ENCODE data around the gene EMX1.

The EMX1 gene

DNA sequence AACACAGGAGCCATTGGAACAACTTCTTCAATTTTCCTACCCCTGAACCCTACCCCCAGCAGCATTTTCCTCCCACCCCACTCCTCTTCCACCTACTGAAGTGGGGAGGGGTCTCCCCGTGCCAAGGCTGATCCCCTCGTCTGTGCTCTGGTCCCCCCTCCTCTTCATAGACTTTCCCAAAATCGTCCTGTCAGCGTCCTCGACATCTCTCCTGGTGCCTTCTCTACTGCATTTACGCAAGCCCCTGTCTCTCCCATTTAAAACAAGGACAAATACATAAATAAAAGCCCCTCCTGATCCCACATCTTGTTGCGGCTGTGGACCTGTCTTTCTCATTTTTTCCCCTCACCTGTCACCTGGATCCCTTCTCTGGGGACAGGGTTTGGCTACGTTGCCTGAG, 42.2 kb downstream of the EMX1 start:
- H3K4me1 ChIP-seq (ENCODE audit: insufficient read depth, low read length, poor library complexity, severe bottlenecking), result peaks cover 40% of the 10 kb centered on the region
- peaks cover 22% of the 10 kb centered on the region for H4K20me1 ChIP-seq (ENCODE audit: insufficient read depth, low read length, poor library complexity, severe bottlenecking)
- H3K4me2 ChIP-seq (ENCODE audit: low read depth, low read length, poor library complexity, severe bottlenecking), result peak overlapping the region; percentile 93
- H3K4me3 ChIP-seq (ENCODE audit: low read length, poor library complexity, severe bottlenecking), result no peak overlapping the region
- TF ChIP-seq, protein P1, sequence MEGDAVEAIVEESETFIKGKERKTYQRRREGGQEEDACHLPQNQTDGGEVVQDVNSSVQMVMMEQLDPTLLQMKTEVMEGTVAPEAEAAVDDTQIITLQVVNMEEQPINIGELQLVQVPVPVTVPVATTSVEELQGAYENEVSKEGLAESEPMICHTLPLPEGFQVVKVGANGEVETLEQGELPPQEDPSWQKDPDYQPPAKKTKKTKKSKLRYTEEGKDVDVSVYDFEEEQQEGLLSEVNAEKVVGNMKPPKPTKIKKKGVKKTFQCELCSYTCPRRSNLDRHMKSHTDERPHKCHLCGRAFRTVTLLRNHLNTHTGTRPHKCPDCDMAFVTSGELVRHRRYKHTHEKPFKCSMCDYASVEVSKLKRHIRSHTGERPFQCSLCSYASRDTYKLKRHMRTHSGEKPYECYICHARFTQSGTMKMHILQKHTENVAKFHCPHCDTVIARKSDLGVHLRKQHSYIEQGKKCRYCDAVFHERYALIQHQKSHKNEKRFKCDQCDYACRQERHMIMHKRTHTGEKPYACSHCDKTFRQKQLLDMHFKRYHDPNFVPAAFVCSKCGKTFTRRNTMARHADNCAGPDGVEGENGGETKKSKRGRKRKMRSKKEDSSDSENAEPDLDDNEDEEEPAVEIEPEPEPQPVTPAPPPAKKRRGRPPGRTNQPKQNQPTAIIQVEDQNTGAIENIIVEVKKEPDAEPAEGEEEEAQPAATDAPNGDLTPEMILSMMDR (conservative IDR thresholded peaks at IDR 0.05; ENCODE audit: low read length), result no peak
- TF ChIP-seq EZH2phosphoT487 (IDR thresholded peaks at IDR 0.05; ENCODE audit: borderline replicate concordance), result no peak
- H3K36me3 ChIP-seq (ENCODE audit: insufficient read depth, low read length), result no peaks in the 10 kb centered on the region
- no peak overlapping the region for H3K9ac ChIP-seq (ENCODE audit: low read depth, low read length, poor library complexity, severe bottlenecking)
- H3K9me3 ChIP-seq (ENCODE audit: insufficient read depth, low read depth, low read length), result no peaks in the 10 kb centered on the region
- no peaks in the 10 kb centered on the region for H3K27me3 ChIP-seq (ENCODE audit: insufficient read depth, low read length, poor library complexity, severe bottlenecking)
- no peak overlapping the region for H2AFZ ChIP-seq (ENCODE audit: low read length)
- no peaks in the 10 kb centered on the region for H3F3A ChIP-seq (ENCODE audit: low read depth)
- peaks cover 40% of the 10 kb centered on the region for H3K79me2 ChIP-seq (ENCODE audit: insufficient read depth, low read length)
- no peaks in the 10 kb centered on the region for H3K9me2 ChIP-seq (replicated peaks; ENCODE audit: low read depth, low read length)

DNA sequence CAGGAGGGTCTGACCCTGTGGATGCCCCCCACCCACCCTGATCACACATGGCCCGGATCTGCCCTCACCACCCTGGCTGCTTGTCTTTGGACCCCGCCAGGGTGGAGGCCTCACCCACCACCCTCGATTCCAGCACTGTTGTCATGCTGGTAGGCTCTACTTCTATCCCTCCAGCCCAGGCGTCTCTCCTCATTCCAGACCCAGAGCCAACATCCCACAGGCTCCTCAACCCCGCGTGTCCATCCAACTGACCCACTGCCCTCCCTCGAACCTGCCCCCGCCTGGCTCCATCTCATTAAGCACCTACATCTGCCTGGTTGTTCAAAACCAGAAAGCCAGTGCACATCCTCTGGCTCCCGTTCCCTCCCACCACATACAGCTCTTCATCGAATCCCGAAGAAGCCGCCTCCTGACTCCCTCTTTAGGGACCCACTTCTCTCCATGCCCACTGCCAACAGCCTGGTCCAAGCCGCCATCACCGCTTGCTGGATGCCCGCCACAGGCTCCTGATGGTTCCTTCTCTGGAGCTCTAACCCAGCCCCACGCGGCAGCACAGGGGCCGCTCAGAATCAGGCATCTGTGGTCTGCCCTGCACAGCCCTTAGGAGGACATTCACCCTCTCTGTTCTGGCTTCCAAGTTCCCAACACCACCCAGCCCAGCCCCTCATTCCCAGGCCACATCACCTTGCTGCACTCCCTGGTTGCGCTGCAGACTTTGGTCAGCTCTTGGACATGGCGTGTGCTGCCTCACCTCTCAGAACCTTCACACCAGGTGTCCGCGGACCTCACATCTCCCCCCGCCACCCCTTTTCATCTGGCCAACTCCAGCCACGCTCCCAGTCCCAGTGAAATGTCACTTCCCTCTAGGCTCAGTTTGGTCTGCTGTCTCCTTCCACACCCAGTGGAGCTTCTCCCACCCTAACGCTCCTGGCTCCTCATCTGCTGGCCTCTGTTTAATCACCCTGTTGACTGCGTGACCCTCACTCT, 43.0 kb downstream of the EMX1 start:
- H4K20me1 ChIP-seq (ENCODE audit: insufficient read depth, low read length, poor library complexity, severe bottlenecking), result peaks cover 21% of the 10 kb centered on the region
- TF ChIP-seq EZH2phosphoT487 (IDR thresholded peaks at IDR 0.05; ENCODE audit: borderline replicate concordance), result no peak
- TF ChIP-seq, protein P1 (conservative IDR thresholded peaks at IDR 0.05; ENCODE audit: low read length), result no peak
- no peaks in the 10 kb centered on the region for H3K36me3 ChIP-seq (ENCODE audit: insufficient read depth, low read length)
- H2AFZ ChIP-seq (ENCODE audit: low read length), result no peak overlapping the region
- peaks cover 33% of the 10 kb centered on the region for H3K79me2 ChIP-seq (ENCODE audit: insufficient read depth, low read length)
- H3K4me2 ChIP-seq (ENCODE audit: low read depth, low read length, poor library complexity, severe bottlenecking), result no peak overlapping the region
- H3F3A ChIP-seq (ENCODE audit: low read depth), result no peaks in the 10 kb centered on the region
- peaks cover 35% of the 10 kb centered on the region for H3K4me1 ChIP-seq (ENCODE audit: insufficient read depth, low read length, poor library complexity, severe bottlenecking)
- no peak overlapping the region for H3K4me3 ChIP-seq (ENCODE audit: low read length, poor library complexity, severe bottlenecking)
- H3K9me2 ChIP-seq (replicated peaks; ENCODE audit: low read depth, low read length), result no peaks in the 10 kb centered on the region
- no peaks in the 10 kb centered on the region for H3K9me3 ChIP-seq (ENCODE audit: insufficient read depth, low read depth, low read length)
- no peaks in the 10 kb centered on the region for H3K27me3 ChIP-seq (ENCODE audit: insufficient read depth, low read length, poor library complexity, severe bottlenecking)
- H3K9ac ChIP-seq (ENCODE audit: low read depth, low read length, poor library complexity, severe bottlenecking), result no peak overlapping the region

DNA sequence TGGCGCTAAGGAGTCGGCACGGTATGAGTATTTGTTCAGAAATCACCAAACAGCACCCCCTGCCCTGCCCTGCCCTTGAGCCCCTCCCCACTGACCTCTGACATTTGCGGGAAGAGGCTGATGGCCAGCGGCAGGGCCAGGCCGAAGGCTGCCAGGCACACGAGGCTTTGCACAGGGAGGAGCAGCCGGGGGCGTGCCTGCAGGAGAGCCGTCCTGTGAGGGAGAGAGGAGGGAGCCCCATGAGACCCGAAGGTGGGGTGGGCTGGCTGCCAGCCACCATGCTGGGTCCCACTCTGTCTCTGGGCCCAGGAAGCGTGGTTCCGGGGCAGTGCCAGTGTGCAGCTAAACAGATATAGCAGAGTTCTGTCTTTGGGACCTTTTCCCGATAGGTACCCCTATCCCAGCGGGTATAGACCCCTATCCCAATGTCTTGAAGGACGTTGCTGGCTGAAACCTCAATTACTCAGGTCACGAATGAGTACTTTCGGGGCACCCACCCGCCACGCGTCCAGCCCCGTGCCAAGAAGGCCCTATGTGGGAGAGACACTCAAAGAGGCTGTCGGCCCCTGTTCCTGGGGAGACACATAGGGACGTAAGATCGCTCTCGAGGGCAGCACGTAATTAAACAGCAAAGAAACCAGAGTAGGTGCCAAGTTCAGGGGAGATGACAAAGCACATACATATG, 43.9 kb downstream of the EMX1 start:
- Histone ChIP-seq H3K9ac (ENCODE audit: low read depth, low read length, poor library complexity, severe bottlenecking) (no peak overlapping the region), H3K4me3 (ENCODE audit: low read length, poor library complexity, severe bottlenecking) (no peak overlapping the region), H3K79me2 (ENCODE audit: insufficient read depth, low read length) (peaks cover 24% of the 10 kb centered on the region), H3K9me2 (replicated peaks; ENCODE audit: low read depth, low read length) (no peaks in the 10 kb centered on the region), H3K4me2 (ENCODE audit: low read depth, low read length, poor library complexity, severe bottlenecking) (no peak overlapping the region), H3F3A (ENCODE audit: low read depth) (no peaks in the 10 kb centered on the region), H2AFZ (ENCODE audit: low read length) (no peak overlapping the region), H3K36me3 (ENCODE audit: insufficient read depth, low read length) (no peaks in the 10 kb centered on the region), H3K27me3 (ENCODE audit: insufficient read depth, low read length, poor library complexity, severe bottlenecking) (no peaks in the 10 kb centered on the region), H4K20me1 (ENCODE audit: insufficient read depth, low read length, poor library complexity, severe bottlenecking) (peaks cover 12% of the 10 kb centered on the region), H3K4me1 (ENCODE audit: insufficient read depth, low read length, poor library complexity, severe bottlenecking) (peaks cover 26% of the 10 kb centered on the region), H3K9me3 (ENCODE audit: insufficient read depth, low read depth, low read length) (no peaks in the 10 kb centered on the region)
- TF ChIP-seq, protein P1 (conservative IDR thresholded peaks at IDR 0.05; ENCODE audit: low read length), result no peak
- no peak for TF ChIP-seq EZH2phosphoT487 (IDR thresholded peaks at IDR 0.05; ENCODE audit: borderline replicate concordance)
